Neural progenitor cell (in vitro differentiated cells): ENCODE measurements around the gene FBN2. TPM values are rescaled to one million over a fixed set of nuclear protein-coding genes. Genes with fewer than 3 reads are reported as not detected.

Experiments used
- DNase-seq: peaks from one replicate; pipeline ENCODE4 v3.0.0-alpha.2; 2016; ENCODE audit warnings: low spot score
- H2AFZ ChIP-seq: fragments of 200-600 bp; sonication (generic); replicated peaks from 2 replicates; pipeline ENCODE4 v1.6.1; 2016; ENCODE audit warnings: antibody characterized with exemption
- H3F3A ChIP-seq: fragments of 200-600 bp; sonication (generic); 2 replicates; pipeline ENCODE4 v1.6.1; 2016; ENCODE audit warnings: antibody characterized with exemption, low read depth
- H3K27ac ChIP-seq: fragments of 200-600 bp; sonication (generic); 2 replicates; pipeline ENCODE4 v1.5.1; 2016; ENCODE audit warnings: mild to moderate bottlenecking
- H3K27me3 ChIP-seq: fragments of 200-600 bp; sonication (generic); 2 replicates; pipeline ENCODE4 v1.6.1; 2016; ENCODE audit warnings: mild to moderate bottlenecking, moderate library complexity
- H3K36me3 ChIP-seq: fragments of 200-600 bp; sonication (generic); 2 replicates; pipeline ENCODE4 v1.5.1; 2016
- H3K4me1 ChIP-seq: fragments of 200-600 bp; sonication (generic); 2 replicates; pipeline ENCODE4 v1.6.1; 2016; ENCODE audit warnings: mixed run types
- H3K4me2 ChIP-seq: fragments of 200-600 bp; sonication (generic); 2 replicates; pipeline ENCODE4 v1.6.1; 2016
- H3K4me3 ChIP-seq: fragments of 200-600 bp; sonication (generic); 2 replicates; pipeline ENCODE4 v1.5.1; 2016
- H3K79me2 ChIP-seq: fragments of 200-600 bp; sonication (generic); 2 replicates; pipeline ENCODE4 v1.6.1; 2016; ENCODE audit warnings: low read depth
- H3K9ac ChIP-seq: fragments of 200-600 bp; sonication (generic); 2 replicates; pipeline ENCODE4 v1.6.1; 2016
- H3K9me3 ChIP-seq: fragments of 200-600 bp; sonication (generic); 2 replicates; pipeline ENCODE4 v1.5.1; 2016; ENCODE audit warnings: low read depth
- H4K20me1 ChIP-seq: fragments of 200-600 bp; sonication (generic); 2 replicates; pipeline ENCODE4 v1.6.1; 2016; ENCODE audit warnings: low read depth
- H3K27ac Mint-ChIP-seq: 3 replicates; pipeline ENCODE4 v1.8.0; 2021; ENCODE audit warnings: mixed read lengths
- H3K27me3 Mint-ChIP-seq: 2 replicates; pipeline ENCODE4 v1.8.0; 2022; ENCODE audit warnings: low read depth, mild to moderate bottlenecking, inconsistent platforms, moderate library complexity, mixed read lengths; ENCODE audit not compliant: insufficient read depth
- H3K36me3 Mint-ChIP-seq: 3 replicates; pipeline ENCODE4 v1.8.0; 2021; ENCODE audit warnings: mixed read lengths
- H3K4me1 Mint-ChIP-seq: 3 replicates; pipeline ENCODE4 v1.8.0; 2021; ENCODE audit warnings: mixed read lengths
- H3K4me3 Mint-ChIP-seq: 3 replicates; pipeline ENCODE4 v1.8.0; 2021; ENCODE audit warnings: mild to moderate bottlenecking, moderate library complexity, mixed read lengths
- H3K9me3 Mint-ChIP-seq: 3 replicates; pipeline ENCODE4 v1.8.0; 2020; ENCODE audit warnings: mixed read lengths
- EZH2 ChIP-seq: fragments of 200-600 bp; sonication (generic); IDR thresholded peaks from 2 replicates; pipeline ENCODE4 v1.6.1; 2017; ENCODE audit warnings: antibody characterized with exemption, mild to moderate bottlenecking, moderate library complexity
- EZH2phosphoT487 ChIP-seq: fragments of 200-600 bp; sonication (generic); IDR thresholded peaks from 2 replicates; pipeline ENCODE4 v1.6.1; 2017; ENCODE audit warnings: antibody characterized with exemption
- small RNA-seq: library from RNA; depleted of rRNA; stranded (forward); fragments of <200 nt; gene quantifications from one replicate; pipeline ENCODE3, GENCODE V24; 2015
- total RNA-seq: library from RNA; depleted of rRNA; stranded (reverse); fragments of >200 nt; gene quantifications from 2 replicates; pipeline ENCODE4 v1.2.3, GENCODE V29; 2015; ENCODE audit warnings: low replicate concordance
- TF ChIP-seq, protein P1 (sequence below): fragments of 200-600 bp; sonication (generic); IDR thresholded peaks from 2 replicates; pipeline ENCODE4 v1.5.1; 2017; ENCODE audit warnings: antibody characterized with exemption, mild to moderate bottlenecking

Gene FBN2
- total RNA-seq, 1 donor from 2014 or later, result 88.1 TPM

- no peaks in the 10 kb centered on the region for H3K9me3 Mint-ChIP-seq
- no peak overlapping the region for H3K27ac ChIP-seq
- no peaks in the 10 kb centered on the region for H3K27me3 Mint-ChIP-seq
- no peak overlapping the region for H3K4me3 Mint-ChIP-seq
- no peak overlapping the region for H3K27ac Mint-ChIP-seq
- no peak overlapping the region for H3K4me2 ChIP-seq
- H3F3A ChIP-seq, result no peaks in the 10 kb centered on the region
- DNase-seq, result no peak
- H3K36me3 ChIP-seq, result no peaks in the 10 kb centered on the region
- H3K9ac ChIP-seq, result no peak overlapping the region
- H2AFZ ChIP-seq, result no peak overlapping the region
- no peaks in the 10 kb centered on the region for H3K9me3 ChIP-seq
- H3K4me3 ChIP-seq, result no peak overlapping the region
- TF ChIP-seq EZH2 (no peak), EZH2phosphoT487 (no peak)
- TF ChIP-seq, protein P1, sequence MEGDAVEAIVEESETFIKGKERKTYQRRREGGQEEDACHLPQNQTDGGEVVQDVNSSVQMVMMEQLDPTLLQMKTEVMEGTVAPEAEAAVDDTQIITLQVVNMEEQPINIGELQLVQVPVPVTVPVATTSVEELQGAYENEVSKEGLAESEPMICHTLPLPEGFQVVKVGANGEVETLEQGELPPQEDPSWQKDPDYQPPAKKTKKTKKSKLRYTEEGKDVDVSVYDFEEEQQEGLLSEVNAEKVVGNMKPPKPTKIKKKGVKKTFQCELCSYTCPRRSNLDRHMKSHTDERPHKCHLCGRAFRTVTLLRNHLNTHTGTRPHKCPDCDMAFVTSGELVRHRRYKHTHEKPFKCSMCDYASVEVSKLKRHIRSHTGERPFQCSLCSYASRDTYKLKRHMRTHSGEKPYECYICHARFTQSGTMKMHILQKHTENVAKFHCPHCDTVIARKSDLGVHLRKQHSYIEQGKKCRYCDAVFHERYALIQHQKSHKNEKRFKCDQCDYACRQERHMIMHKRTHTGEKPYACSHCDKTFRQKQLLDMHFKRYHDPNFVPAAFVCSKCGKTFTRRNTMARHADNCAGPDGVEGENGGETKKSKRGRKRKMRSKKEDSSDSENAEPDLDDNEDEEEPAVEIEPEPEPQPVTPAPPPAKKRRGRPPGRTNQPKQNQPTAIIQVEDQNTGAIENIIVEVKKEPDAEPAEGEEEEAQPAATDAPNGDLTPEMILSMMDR, result no peak
- no peaks in the 10 kb centered on the region for H4K20me1 ChIP-seq
- H3K4me1 ChIP-seq, result no peaks in the 10 kb centered on the region
- no peaks in the 10 kb centered on the region for H3K79me2 ChIP-seq
- no peaks in the 10 kb centered on the region for H3K27me3 ChIP-seq
- H3K4me1 Mint-ChIP-seq, result no peaks in the 10 kb centered on the region
- H3K36me3 Mint-ChIP-seq, result no peaks in the 10 kb centered on the region
Observed at GRCh38 chr5:128208436-128208835, 329.6 kb downstream of the FBN2 start.

Small RNA genes within 50 kb of the gene (small RNA-seq; reads per million reads assigned to genes)
- not detected for gene RF00019
